ENCODE data around the gene POLR3A.

The POLR3A gene

DNA sequence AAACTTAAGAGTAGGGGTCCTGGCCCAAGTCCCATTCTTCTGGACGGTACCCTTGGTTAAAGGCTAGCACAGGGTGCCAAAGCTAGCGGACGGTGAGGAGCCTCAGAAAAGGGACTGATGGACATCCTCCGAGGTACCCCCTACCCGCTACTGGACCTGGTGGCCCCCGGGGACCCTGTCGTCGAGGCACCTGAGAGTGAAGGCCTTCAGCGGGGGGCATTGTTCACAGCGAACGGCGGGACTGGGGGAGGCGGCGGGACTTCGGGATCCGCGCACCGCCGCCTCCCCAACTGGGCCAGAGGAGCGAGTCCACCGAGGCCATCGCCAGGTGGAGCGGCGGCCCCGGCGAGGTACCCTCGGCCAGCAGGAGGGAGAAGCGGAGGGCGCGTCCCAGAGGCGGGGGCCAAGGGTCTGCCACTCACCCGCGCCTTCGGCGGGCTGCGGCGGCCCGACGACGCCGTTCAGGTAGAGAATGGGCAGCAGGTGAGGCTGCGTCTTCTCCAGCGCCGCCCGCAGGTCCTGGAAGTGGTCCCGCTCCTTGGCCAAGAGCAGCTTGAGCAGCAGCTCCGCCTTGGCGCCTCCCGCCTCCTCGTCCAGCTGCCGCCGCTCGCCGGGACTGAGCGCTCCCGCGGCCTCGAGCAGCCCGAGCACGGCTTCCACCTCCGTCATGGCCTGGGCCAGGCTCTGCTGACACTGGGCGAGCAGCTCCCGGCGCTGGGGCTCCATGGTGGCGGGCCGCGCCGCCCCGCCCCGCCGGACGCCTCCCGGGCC lies 103.3 kb downstream of the POLR3A start:
- H3K27ac Mint-ChIP-seq: no peak overlapping the region
- peak overlapping the region; percentile 54 for H3K4me3 Mint-ChIP-seq
- no peaks in the 10 kb centered on the region for H3K36me3 Mint-ChIP-seq
- H3K27me3 Mint-ChIP-seq: peaks cover 27% of the 10 kb centered on the region
- ATAC-seq (ENCODE audit: low read depth): peak; percentile 55
- H3K9me3 Mint-ChIP-seq: no peaks in the 10 kb centered on the region
- peak; percentile 7 to 18 for DNase-seq (ENCODE audit: low spot score in 2 of 2)
- H3K4me1 Mint-ChIP-seq: peaks cover 3% of the 10 kb centered on the region

- Mint-ChIP-seq H3K36me3 (no peaks in the 10 kb centered on the region), H3K27me3 (peaks cover 27% of the 10 kb centered on the region), H3K4me1 (peaks cover 3% of the 10 kb centered on the region), H3K27ac (no peak overlapping the region), H3K4me3 (peak overlapping the region; percentile 54), H3K9me3 (no peaks in the 10 kb centered on the region)
- DNase-seq (ENCODE audit: low spot score in 2 of 2): no peak
- no peak for ATAC-seq (ENCODE audit: low read depth)
Observed at GRCh38 chr10:77925410-77925794, 103.9 kb downstream of the POLR3A start.

DNA sequence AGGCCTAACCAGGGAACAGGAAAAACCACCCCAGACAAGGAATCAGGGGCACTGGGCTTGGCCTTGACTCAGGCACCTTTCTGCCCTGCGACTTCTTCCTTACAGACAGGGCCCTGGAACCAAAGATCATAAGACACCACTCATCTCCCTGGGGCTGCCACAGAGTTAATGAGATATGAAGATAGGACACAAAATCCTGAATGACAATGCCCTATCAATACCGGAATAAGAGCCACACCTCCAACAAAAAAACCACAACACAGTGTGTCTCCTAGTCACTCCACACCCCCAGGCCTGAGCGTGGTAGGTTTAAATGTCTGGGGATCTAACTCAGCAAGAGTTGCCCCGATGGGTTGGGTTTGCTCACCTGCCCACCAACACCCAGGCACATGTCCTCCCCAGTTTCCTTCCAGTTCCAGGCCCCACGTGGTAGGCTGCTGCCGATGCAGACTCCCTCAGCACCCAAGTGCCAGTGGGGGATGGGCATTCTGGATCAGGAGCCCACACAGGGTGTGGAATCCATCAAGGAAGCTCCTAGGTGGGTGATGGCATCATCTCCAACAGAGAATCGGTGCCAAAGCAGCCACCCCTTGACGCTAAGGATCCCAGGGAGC lies 106.6 kb downstream of the POLR3A start:
- ATAC-seq (ENCODE audit: low read depth): no peak
- Mint-ChIP-seq H3K36me3 (no peaks in the 10 kb centered on the region), H3K9me3 (no peaks in the 10 kb centered on the region), H3K4me3 (no peak overlapping the region), H3K4me1 (peaks cover 3% of the 10 kb centered on the region), H3K27me3 (peaks cover 19% of the 10 kb centered on the region), H3K27ac (no peak overlapping the region)
- no peak for DNase-seq (ENCODE audit: low spot score in 2 of 2)

DNA sequence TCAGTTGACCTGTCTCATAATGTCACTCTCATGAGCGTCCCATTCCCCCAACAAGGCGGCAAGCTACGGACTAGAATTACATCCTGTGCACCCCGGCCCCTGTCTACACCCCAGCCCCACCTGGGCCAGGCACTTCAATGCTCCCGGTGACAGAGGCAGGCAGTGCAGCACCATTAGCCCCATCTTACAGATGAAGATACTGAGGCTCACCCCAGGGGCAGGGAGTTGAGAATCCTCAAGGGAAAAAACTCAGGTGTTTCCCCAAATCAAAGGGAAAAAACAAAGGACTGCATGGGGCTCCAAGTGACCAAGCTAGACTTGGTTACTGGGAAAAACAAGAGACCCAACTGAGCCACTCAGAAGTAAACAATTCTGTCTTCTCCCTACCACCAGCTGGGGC lies 107.3 kb downstream of the POLR3A start:
- ATAC-seq (ENCODE audit: low read depth) (no peak), DNase-seq (ENCODE audit: low spot score in 2 of 2) (no peak)
- Mint-ChIP-seq H3K27me3 (peaks cover 21% of the 10 kb centered on the region), H3K27ac (no peak overlapping the region), H3K4me3 (no peak overlapping the region), H3K9me3 (no peaks in the 10 kb centered on the region), H3K36me3 (no peaks in the 10 kb centered on the region), H3K4me1 (peaks cover 3% of the 10 kb centered on the region)

- Mint-ChIP-seq H3K27me3 (peaks cover 21% of the 10 kb centered on the region), H3K4me1 (peaks cover 3% of the 10 kb centered on the region)
Observed at GRCh38 chr10:77921395-77921794, 107.9 kb downstream of the POLR3A start.

DNA sequence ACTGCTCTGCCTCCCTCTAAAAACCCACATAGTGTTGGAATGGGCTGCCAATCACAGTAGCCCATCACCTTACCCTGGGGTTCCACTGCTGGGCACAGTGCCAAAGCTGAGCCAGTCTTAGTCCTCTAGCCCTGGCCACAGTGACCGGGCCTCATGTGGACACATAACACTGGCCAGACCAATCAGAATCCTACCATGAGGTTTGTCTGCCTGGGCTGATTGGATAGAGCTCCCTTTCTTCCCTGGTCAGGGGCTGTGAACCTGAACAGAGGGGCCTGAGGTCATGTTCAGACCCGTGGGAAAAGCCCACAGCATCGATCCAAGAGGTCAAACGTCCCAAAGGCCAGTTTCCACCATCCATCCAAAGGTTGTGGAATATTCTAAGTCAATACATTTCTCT lies 108.8 kb downstream of the POLR3A start:
- Mint-ChIP-seq H3K27me3 (peaks cover 21% of the 10 kb centered on the region), H3K27ac (no peak overlapping the region)

More at GRCh38 chr10:77921395-77921794, 107.9 kb downstream of the POLR3A start:
- no peak overlapping the region for H3K27ac Mint-ChIP-seq
- no peaks in the 10 kb centered on the region for H3K36me3 Mint-ChIP-seq
- no peaks in the 10 kb centered on the region for H3K9me3 Mint-ChIP-seq
- DNase-seq (ENCODE audit: low spot score in 2 of 2) (no peak), ATAC-seq (ENCODE audit: low read depth) (no peak)
- no peak overlapping the region for H3K4me3 Mint-ChIP-seq

GRCh38 chr10:77919713-77920108 lies 109.6 kb downstream of the POLR3A start:
- no peak for DNase-seq (ENCODE audit: low spot score in 2 of 2)
- ATAC-seq (ENCODE audit: low read depth): no peak

More for the DNA sequence above, 108.8 kb downstream of the POLR3A start:
- H3K9me3 Mint-ChIP-seq: no peaks in the 10 kb centered on the region
- H3K36me3 Mint-ChIP-seq: no peaks in the 10 kb centered on the region
- H3K4me1 Mint-ChIP-seq: peaks cover 3% of the 10 kb centered on the region
- ATAC-seq (ENCODE audit: low read depth) (no peak), DNase-seq (ENCODE audit: low spot score in 2 of 2) (no peak)
- H3K4me3 Mint-ChIP-seq: no peak overlapping the region

More at GRCh38 chr10:77919713-77920108, 109.6 kb downstream of the POLR3A start:
- Mint-ChIP-seq H3K4me3 (no peak overlapping the region), H3K9me3 (no peaks in the 10 kb centered on the region), H3K4me1 (no peaks in the 10 kb centered on the region), H3K27me3 (peaks cover 18% of the 10 kb centered on the region), H3K27ac (no peak overlapping the region), H3K36me3 (no peaks in the 10 kb centered on the region)

Data from memory B cell (primary cell).